OCI-LY1 (cell line): ENCODE measurements around the gene RYR1.

Source experiments
- CTCF ChIP-seq: fragments of 200-600 bp; sonication (generic), shearing (Covaris generic); IDR thresholded peaks from 2 replicates; pipeline ENCODE4 v1.5.1; 2017; ENCODE audit warnings: mild to moderate bottlenecking, antibody characterized with exemption, low read length, moderate library complexity, mixed read lengths
- EZH2 ChIP-seq: fragments of 200-600 bp; sonication (generic), shearing (Covaris generic); IDR thresholded peaks from 2 replicates; pipeline ENCODE4 v1.8.0; 2017; ENCODE audit warnings: borderline replicate concordance, mixed run types, mild to moderate bottlenecking, antibody characterized with exemption, low read length, moderate library complexity, mixed read lengths

- TF ChIP-seq CTCF (no peak), EZH2 (no peak)
These were observed 154.1 kb downstream of the RYR1 start for GRCh38 chr19:38587562-38587961.
